IMR-90 (cell line): ENCODE data around the gene ENOX1. TPM values are rescaled to one million over a fixed set of nuclear protein-coding genes. Genes with fewer than 3 reads are reported as not detected.

Source experiments
- ATAC-seq: fragments of 200-7000 bp; cut with Tn5 transposase; 2 replicates; pipeline ENCODE4 v1.9.1; 2020; ENCODE audit warnings: low read depth, mild to moderate bottlenecking, moderate library complexity
- BruUV-seq: library from RNA; stranded (reverse); fragments of 400-500 nt; replicated peaks from 2 replicates; lab custom pipeline; 2021; lab: Mats Ljungman, UMichigan
- CTCF ChIA-PET: fragments of 300-600 bp; formaldehyde crosslinking; extraction: SDS; loops from one replicate; lab custom pipeline; 2021; ENCODE audit warnings: antibody characterized with exemption; lab: Yijun Ruan, JAX
- POLR2A ChIA-PET: fragments of 300-600 bp; sonication (Branson Sonifier 250); formaldehyde crosslinking; loops from one replicate; lab custom pipeline; 2022; ENCODE audit warnings: antibody characterized with exemption; ENCODE audit not compliant: unreplicated experiment; lab: Charles Lee
- DNase-seq: peaks from one replicate; pipeline ENCODE4 v3.0.0; 2013
- H2AFZ ChIP-seq: replicated peaks from 2 replicates; pipeline ENCODE3; 2013; ENCODE audit warnings: low read length, mild to moderate bottlenecking; ENCODE audit not compliant: poor library complexity
- H2AK5ac ChIP-seq: 2 replicates; pipeline ENCODE4 v1.6.1; 2013; ENCODE audit warnings: low read depth, low read length, inconsistent platforms
- H2AK9ac ChIP-seq: replicated peaks from 2 replicates; pipeline ENCODE3; 2013; ENCODE audit warnings: mild to moderate bottlenecking, low read depth, low read length, moderate library complexity; ENCODE audit not compliant: poor library complexity
- H2BK120ac ChIP-seq: 2 replicates; pipeline ENCODE4 v1.6.1; 2013; ENCODE audit warnings: low read depth, low read length, inconsistent platforms
- H2BK15ac ChIP-seq: 3 replicates; pipeline ENCODE4 v1.6.1; 2013; ENCODE audit warnings: low read depth, low read length, inconsistent platforms
- H2BK20ac ChIP-seq: 2 replicates; pipeline ENCODE4 v1.6.1; 2013; ENCODE audit warnings: low read depth, mild to moderate bottlenecking, inconsistent platforms, low read length, moderate library complexity
- H2BK5ac ChIP-seq: 2 replicates; pipeline ENCODE4 v1.6.1; 2013; ENCODE audit warnings: mild to moderate bottlenecking, low read depth, low read length, inconsistent platforms; ENCODE audit not compliant: poor library complexity, severe bottlenecking
- H3K14ac ChIP-seq: replicated peaks from 2 replicates; pipeline ENCODE4 v1.6.1; 2013; ENCODE audit warnings: low read depth, low read length, inconsistent platforms
- H3K18ac ChIP-seq: 2 replicates; pipeline ENCODE4 v1.6.1; 2013; ENCODE audit warnings: low read depth, low read length, control low read depth
- H3K23ac ChIP-seq: 2 replicates; pipeline ENCODE4 v1.6.1; 2013; ENCODE audit warnings: low read depth, low read length, inconsistent platforms
- H3K27ac ChIP-seq: 2 replicates; pipeline ENCODE4 v1.5.1; 2013; ENCODE audit warnings: mild to moderate bottlenecking, control low read depth, low read length; ENCODE audit not compliant: insufficient read depth
- H3K27me3 ChIP-seq: 2 replicates; pipeline ENCODE4 v1.6.1; 2013; ENCODE audit warnings: low read length; ENCODE audit not compliant: control insufficient read depth, insufficient read depth
- H3K36me3 ChIP-seq: 2 replicates; pipeline ENCODE4 v1.6.1; 2013; ENCODE audit warnings: low read length, mixed read lengths; ENCODE audit not compliant: control insufficient read depth, insufficient read depth
- H3K4ac ChIP-seq: 2 replicates; pipeline ENCODE4 v1.6.1; 2013; ENCODE audit warnings: low read depth, low read length, inconsistent platforms
- H3K4me1 ChIP-seq: 2 replicates; pipeline ENCODE4 v1.6.1; 2013; ENCODE audit warnings: low read length, mixed read lengths; ENCODE audit not compliant: control insufficient read depth, insufficient read depth
- H3K4me2 ChIP-seq: 2 replicates; pipeline ENCODE4 v1.6.1; 2013; ENCODE audit warnings: low read depth, mild to moderate bottlenecking, control low read depth, low read length, moderate library complexity
- H3K4me3 ChIP-seq: 2 replicates; pipeline ENCODE4 v1.5.1; 2013; ENCODE audit warnings: low read depth, mild to moderate bottlenecking, control low read depth, low read length, moderate library complexity; ENCODE audit not compliant: insufficient read depth
- H3K56ac ChIP-seq: 2 replicates; pipeline ENCODE4 v1.6.1; 2013; ENCODE audit warnings: low read length, inconsistent platforms; ENCODE audit not compliant: insufficient read depth; ENCODE audit errors: extremely low read depth
- H3K79me1 ChIP-seq, 2 experiments: 2 replicates each; pipeline ENCODE4 v1.6.1; 2013; ENCODE audit warnings: low read length in 2 of 2, inconsistent platforms in 1 of 2, low read depth in 1 of 2
- H3K9ac ChIP-seq: 2 replicates; pipeline ENCODE4 v1.6.1; 2013; ENCODE audit warnings: low read depth, low read length, control low read depth
- H3K9me1 ChIP-seq: 2 replicates; pipeline ENCODE4 v1.6.1; 2013; ENCODE audit warnings: low read length, inconsistent platforms; ENCODE audit not compliant: insufficient read depth
- H3K9me3 ChIP-seq: 2 replicates; pipeline ENCODE4 v1.6.1; 2013; ENCODE audit warnings: low read length; ENCODE audit not compliant: control insufficient read depth, insufficient read depth
- H4K20me1 ChIP-seq: 2 replicates; pipeline ENCODE4 v1.6.1; 2013; ENCODE audit warnings: low read length, inconsistent platforms; ENCODE audit not compliant: insufficient read depth
- H4K5ac ChIP-seq: 2 replicates; pipeline ENCODE4 v1.6.1; 2013; ENCODE audit warnings: mild to moderate bottlenecking, low read depth, low read length, control low read depth
- H4K8ac ChIP-seq, 2 experiments: 2 replicates each; pipeline ENCODE4 v1.6.1; 2013; ENCODE audit warnings: low read depth in 2 of 2, low read length in 2 of 2, control low read depth in 1 of 2, inconsistent platforms in 1 of 2
- H4K91ac ChIP-seq: 2 replicates; pipeline ENCODE4 v1.6.1; 2013; ENCODE audit warnings: low read depth, low read length, inconsistent platforms; ENCODE audit not compliant: insufficient read depth
- BHLHE40 ChIP-seq: fragments of 150-350 bp; IDR thresholded peaks from 2 replicates; pipeline ENCODE4 v1.6.1; 2016; ENCODE audit warnings: mild to moderate bottlenecking, low read depth, low read length
- CEBPB ChIP-seq: IDR thresholded peaks from 2 replicates; pipeline ENCODE4 v1.6.1; 2012; ENCODE audit warnings: low read depth, low read length, improper control_type of control experiment
- CHD1 ChIP-seq: IDR thresholded peaks from 2 replicates; pipeline ENCODE4 v1.6.1; 2012; ENCODE audit warnings: low read depth, low read length, improper control_type of control experiment
- MXI1 ChIP-seq: IDR thresholded peaks from 2 replicates; pipeline ENCODE4 v1.6.1; 2012; ENCODE audit warnings: low read depth, mild to moderate bottlenecking, low read length, moderate library complexity, borderline replicate concordance
- NFE2L2 ChIP-seq: fragments of 150-350 bp; IDR thresholded peaks from 2 replicates; pipeline ENCODE4 v1.6.1; 2016; ENCODE audit warnings: low read depth, mild to moderate bottlenecking, low read length
- RAD21 ChIP-seq: IDR thresholded peaks from 2 replicates; pipeline ENCODE4 v1.6.1; 2012; ENCODE audit warnings: low read length, improper control_type of control experiment
- RFX5 ChIP-seq: IDR thresholded peaks from 2 replicates; pipeline ENCODE4 v1.8.0; 2012; ENCODE audit warnings: low read depth, mild to moderate bottlenecking, low read length, moderate library complexity
- WGBS, 2 experiments: methylation state at CpG; one replicate each; pipeline versions ENCODE4 v1.1.5 to v1.1.7; 2013; ENCODE audit warnings: missing lambda C conversion rate in 2 of 2; ENCODE audit not compliant: insufficient read length in 1 of 2; ENCODE audit errors: extremely low coverage in 2 of 2; 5-methylcytosine and 5-hydroxymethylcytosine counted together
- dilution Hi-C: fragments of 300-500 bp; cut with HindIII; formaldehyde crosslinking; loops from one replicate; pipeline ENCODE4 v1.14.3; 2018; ENCODE audit warnings: low sequenced_read_pairs; ENCODE audit not compliant: unreplicated experiment
- in situ Hi-C: fragments of 300-500 bp; cut with MboI; formaldehyde crosslinking; loops from 3 replicates; pipeline ENCODE4 v1.14.3; 2019; ENCODE audit warnings: low sequenced_read_pairs, inconsistent platforms, mixed read lengths
- intact Hi-C: fragments of 100-400 bp; cut with micrococcal nuclease; formaldehyde crosslinking; loops from 2 replicates; pipeline ENCODE4 v1.10.0; 2022
- polyA plus RNA-seq, 3 experiments: library from polyadenylated mRNA; depleted of rRNA; stranded (reverse); fragments of >200 nt; gene quantifications; 2 replicates each; pipeline ENCODE4 v1.2.3, GENCODE V29; 2012; ENCODE audit warnings: low replicate concordance in 1 of 3
- total RNA-seq: library from RNA; depleted of rRNA; stranded (reverse); fragments of >200 nt; gene quantifications from 2 replicates; pipeline ENCODE4 v1.2.3, GENCODE V29; 2012

Gene ENOX1
- total and polyA plus RNA-seq, 2 of the 4 experiments (the other 2 are of a cell fraction) = 0.99 to 1.3 TPM

- Histone ChIP-seq H3K4me3 (no peak overlapping the region), H4K91ac (no peak overlapping the region), H3K56ac (no peak overlapping the region), H4K20me1 (no peaks in the 10 kb centered on the region), H3K4me2 (no peak overlapping the region), H2AK5ac (no peak overlapping the region), H2AK9ac (no peak overlapping the region), H3K23ac (no peak overlapping the region), H3K27me3 (peaks cover 1% of the 10 kb centered on the region; the same call in 1 of the 2 replicates), H2AFZ (no peak overlapping the region), H4K8ac (no peak overlapping the region), H3K9me1 (no peaks in the 10 kb centered on the region), H3K36me3 (no peaks in the 10 kb centered on the region), H3K9me3 (no peaks in the 10 kb centered on the region), H3K18ac (no peak overlapping the region), H3K14ac (no peak overlapping the region), H2BK120ac (no peak overlapping the region), H2BK5ac (no peak overlapping the region), H3K79me1 (no peaks in the 10 kb centered on the region), H3K27ac (no peak overlapping the region), H3K9ac (no peak overlapping the region), H4K5ac (no peak overlapping the region), H2BK20ac (no peak overlapping the region), H2BK15ac (no peak overlapping the region), H3K4ac (no peak overlapping the region), H3K4me1 (no peaks in the 10 kb centered on the region)
- dilution Hi-C loops (no loop called here), in situ Hi-C loops (no loop called here), intact Hi-C loops (no loop called here)
- CTCF ChIA-PET = no interaction called here
- BruUV-seq = no TSS peak
- POLR2A ChIA-PET = no interaction called here
- ATAC-seq (no peak), DNase-seq (no peak)
- no peak for TF ChIP-seq RFX5
- no peak for TF ChIP-seq RAD21
- no peak for TF ChIP-seq CEBPB
- no peak for TF ChIP-seq CHD1
- TF ChIP-seq MXI1 = no peak
- TF ChIP-seq BHLHE40 = no peak
- TF ChIP-seq NFE2L2 = no peak
- no CpG with 5 or more reads among the region's 5 CpGs for WGBS, 2 experiments
Measured at GRCh38 chr13:43766725-43767124, 20.0 kb downstream of the ENOX1 start.
